GM12878 (cell line): Measurements from ENCODE around the gene OR7G2. TPM values are rescaled to one million over a fixed set of nuclear protein-coding genes. Genes with fewer than 3 reads are reported as not detected.

Experiments
- BACH1 ChIP-seq: fragments of 450-650 bp; IDR thresholded peaks from 2 replicates; pipeline ENCODE4 v1.6.1; 2017; ENCODE audit warnings: mild to moderate bottlenecking, borderline replicate concordance
- BCL11A ChIP-seq: IDR thresholded peaks from 2 replicates; pipeline ENCODE4 v1.6.1; 2011; ENCODE audit warnings: low read depth, low read length
- HDAC6 ChIP-seq: fragments of 200-600 bp; sonication (generic); IDR thresholded peaks from one replicate; pipeline ENCODE4 v1.8.0; 2017; ENCODE audit warnings: antibody characterized with exemption; ENCODE audit not compliant: unreplicated experiment
- IKZF2 ChIP-seq, 2 experiments: fragments of 450-650 bp; IDR thresholded peaks; 2 replicates each; pipeline ENCODE4 v1.6.1; 2017; ENCODE audit warnings: mild to moderate bottlenecking in 2 of 2, moderate library complexity in 2 of 2
- LARP7 ChIP-seq: fragments of 450-650 bp; IDR thresholded peaks from 2 replicates; pipeline ENCODE4 v1.6.1; 2017; ENCODE audit warnings: mild to moderate bottlenecking
- MEF2A ChIP-seq: IDR thresholded peaks from 2 replicates; pipeline ENCODE4 v1.6.1; 2011; ENCODE audit warnings: low read depth, mild to moderate bottlenecking, low read length, moderate library complexity; ENCODE audit not compliant: insufficient read depth
- MEF2B ChIP-seq: fragments of 450-650 bp; IDR thresholded peaks from 2 replicates; pipeline ENCODE4 v1.6.1; 2018; ENCODE audit warnings: mild to moderate bottlenecking, moderate library complexity; ENCODE audit not compliant: partially characterized antibody, poor library complexity, severe bottlenecking
- MXI1 ChIP-seq: fragments of 150-350 bp; IDR thresholded peaks from 2 replicates; pipeline ENCODE4 v1.6.1; 2011; ENCODE audit warnings: low read depth, mild to moderate bottlenecking, inconsistent platforms, low read length, improper control_type of control experiment
- NR2C1 ChIP-seq: fragments of 450-650 bp; IDR thresholded peaks from 2 replicates; pipeline ENCODE4 v1.6.1; 2017; ENCODE audit warnings: antibody characterized with exemption, mild to moderate bottlenecking, moderate library complexity
- NRF1 ChIP-seq: conservative IDR thresholded peaks from 2 replicates; pipeline ENCODE4 v1.6.1; 2011; ENCODE audit warnings: mild to moderate bottlenecking, low read depth, low read length, improper control_type of control experiment
- POLR2AphosphoS2 ChIP-seq: IDR thresholded peaks from 2 replicates; pipeline ENCODE4 v1.6.1; 2011; ENCODE audit warnings: low read depth, mild to moderate bottlenecking, low read length, improper control_type of control experiment, moderate library complexity
- RCOR1 ChIP-seq: conservative IDR thresholded peaks from 2 replicates; pipeline ENCODE4 v1.6.1; 2012; ENCODE audit warnings: low read depth, low read length, improper control_type of control experiment
- TAF1 ChIP-seq: IDR thresholded peaks from 2 replicates; pipeline ENCODE4 v1.6.1; 2011; ENCODE audit warnings: mild to moderate bottlenecking, low read depth, low read length, borderline replicate concordance
- TARDBP ChIP-seq: IDR thresholded peaks from 2 replicates; pipeline ENCODE4 v1.6.1; 2016; ENCODE audit warnings: borderline replicate concordance
- TCF3 ChIP-seq: IDR thresholded peaks from 2 replicates; pipeline ENCODE4 v1.6.1; 2012; ENCODE audit warnings: low read depth, mild to moderate bottlenecking, low read length, borderline replicate concordance; ENCODE audit not compliant: insufficient read depth
- ZBED1 ChIP-seq: IDR thresholded peaks from 2 replicates; pipeline ENCODE4 v1.6.1; 2016; ENCODE audit warnings: borderline replicate concordance
- ZNF217 ChIP-seq: fragments of 450-650 bp; IDR thresholded peaks from 2 replicates; pipeline ENCODE4 v1.6.1; 2017; ENCODE audit warnings: antibody characterized with exemption, mild to moderate bottlenecking
- ZNF384 ChIP-seq: IDR thresholded peaks from 2 replicates; pipeline ENCODE4 v1.6.1; 2012; ENCODE audit warnings: low read depth, mild to moderate bottlenecking, low read length, improper control_type of control experiment, borderline replicate concordance
- ZNF622 ChIP-seq: fragments of 450-650 bp; IDR thresholded peaks from 2 replicates; pipeline ENCODE4 v1.6.1; 2017; ENCODE audit warnings: mild to moderate bottlenecking, inconsistent platforms
- ZZZ3 ChIP-seq: IDR thresholded peaks from 2 replicates; pipeline ENCODE4 v1.6.1; 2011; ENCODE audit warnings: low read depth; ENCODE audit not compliant: control insufficient read depth, insufficient read length
- polyA plus RNA-seq, 11 experiments: library from polyadenylated mRNA; depleted of rRNA in 4 of 11; unstranded in 6 of 11; stranded (reverse) in 5 of 11; fragments of >200 nt; fragmentation: Nextera tagmentation in 4 of 11; fragmentation: Illumina TruSeq in 1 of 11; extraction: Ambion mirVana in 4 of 11; extraction: Trizol in 1 of 11; gene quantifications; 1 replicate in 1 of 11; 2 replicates in 10 of 11; pipeline versions ENCODE4 v1.2.1 to v1.2.3, GENCODE V29; 2011 to 2016; ENCODE audit warnings: inconsistent platforms in 2 of 11, missing spikeins in 2 of 11, low read depth in 1 of 11
- total RNA-seq, 4 experiments: library from RNA; depleted of rRNA in 3 of 4; stranded (reverse); fragments of >200 nt in 3 of 4; fragmentation: Illumina TruSeq in 1 of 4; extraction: Trizol in 1 of 4; gene quantifications; 2 replicates each; pipeline versions ENCODE4 v1.2.1 to v1.2.3, GENCODE V29; 2013 to 2021
- TF ChIP-seq, protein P1 (sequence below): fragments of 450-650 bp; IDR thresholded peaks from 2 replicates; pipeline ENCODE4 v1.6.1; 2017; ENCODE audit warnings: borderline replicate concordance
- TF ChIP-seq, protein P2 (sequence below): IDR thresholded peaks from 2 replicates; pipeline ENCODE4 v1.6.1; 2011; ENCODE audit warnings: mild to moderate bottlenecking, low read depth, low read length, moderate library complexity; ENCODE audit not compliant: insufficient replicate concordance
- TF ChIP-seq, protein P3 (sequence below): IDR thresholded peaks from 2 replicates; pipeline ENCODE4 v1.6.1; 2012; ENCODE audit warnings: low read depth, low read length, improper control_type of control experiment
- TF ChIP-seq, protein P4 (sequence below): IDR thresholded peaks from 2 replicates; pipeline ENCODE4 v1.6.1; 2011; ENCODE audit warnings: low read depth, low read length, improper control_type of control experiment, borderline replicate concordance

OR7G2 gene
- total and polyA plus RNA-seq, 10 of the 15 experiments (the other 5 are each of a cell fraction or from before 2014, with no cell fraction given), result not detected

DNA sequence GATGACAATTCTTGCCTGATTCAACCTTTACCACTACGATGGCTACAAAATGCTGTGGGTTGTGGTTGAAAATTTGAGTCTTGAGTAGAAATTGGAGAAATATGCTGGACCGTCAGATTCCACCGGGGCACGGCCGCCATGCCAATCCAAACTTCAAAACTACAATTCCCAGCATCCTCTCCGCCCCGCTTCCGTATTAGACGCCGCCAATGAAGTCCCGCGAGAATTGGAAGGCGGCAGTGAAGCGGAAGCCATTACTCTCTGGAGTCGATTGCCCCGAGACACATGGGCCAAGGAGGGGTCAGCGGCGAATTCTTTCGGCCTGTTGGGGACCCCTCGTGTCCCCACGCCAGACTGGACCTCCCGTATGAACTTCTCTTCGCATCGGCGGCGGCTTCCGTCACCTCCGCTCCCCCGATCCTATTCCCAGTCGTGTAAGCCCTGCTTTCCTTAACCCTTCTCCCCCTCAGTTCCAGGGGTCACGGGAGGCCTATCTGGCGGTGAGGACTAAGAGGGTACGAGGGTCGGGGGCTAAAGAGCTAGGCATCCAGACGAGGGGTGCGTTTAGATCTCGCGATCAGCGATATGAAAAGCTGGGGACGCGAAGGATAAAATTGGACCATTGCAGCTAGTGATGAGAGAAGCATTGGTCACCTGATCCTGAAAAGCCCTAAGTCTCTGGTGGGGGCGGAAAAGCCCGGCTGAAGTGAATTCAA, 33.0 kb upstream of the OR7G2 start, which contains the start of gene ZNF317 (continued):
- no peak for TF ChIP-seq ZZZ3
- no peak for TF ChIP-seq HDAC6
- no peak for TF ChIP-seq ZBED1
- TF ChIP-seq IKZF2 (IDR thresholded peaks at IDR 0.05), result peak in 1 of 2 experiments; percentile 20; a peak in 1 of 4 replicates
- TF ChIP-seq TAF1, result peak; percentile 86
- peak; percentile 24; the same call in 1 of the 2 replicates for TF ChIP-seq BACH1
- TF ChIP-seq RCOR1, result peak; percentile 94
- TF ChIP-seq ZNF384, result no peak
- TF ChIP-seq NRF1, result no peak
- no peak for TF ChIP-seq MEF2A
- peak; percentile 69 for TF ChIP-seq MEF2B
- TF ChIP-seq, protein P1, sequence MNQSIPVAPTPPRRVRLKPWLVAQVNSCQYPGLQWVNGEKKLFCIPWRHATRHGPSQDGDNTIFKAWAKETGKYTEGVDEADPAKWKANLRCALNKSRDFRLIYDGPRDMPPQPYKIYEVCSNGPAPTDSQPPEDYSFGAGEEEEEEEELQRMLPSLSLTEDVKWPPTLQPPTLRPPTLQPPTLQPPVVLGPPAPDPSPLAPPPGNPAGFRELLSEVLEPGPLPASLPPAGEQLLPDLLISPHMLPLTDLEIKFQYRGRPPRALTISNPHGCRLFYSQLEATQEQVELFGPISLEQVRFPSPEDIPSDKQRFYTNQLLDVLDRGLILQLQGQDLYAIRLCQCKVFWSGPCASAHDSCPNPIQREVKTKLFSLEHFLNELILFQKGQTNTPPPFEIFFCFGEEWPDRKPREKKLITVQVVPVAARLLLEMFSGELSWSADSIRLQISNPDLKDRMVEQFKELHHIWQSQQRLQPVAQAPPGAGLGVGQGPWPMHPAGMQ, result peak; percentile 80
- TF ChIP-seq LARP7, result no peak; the same call in 1 of the 2 replicates
- peak; percentile 70 for TF ChIP-seq NR2C1
- TF ChIP-seq, protein P2, sequence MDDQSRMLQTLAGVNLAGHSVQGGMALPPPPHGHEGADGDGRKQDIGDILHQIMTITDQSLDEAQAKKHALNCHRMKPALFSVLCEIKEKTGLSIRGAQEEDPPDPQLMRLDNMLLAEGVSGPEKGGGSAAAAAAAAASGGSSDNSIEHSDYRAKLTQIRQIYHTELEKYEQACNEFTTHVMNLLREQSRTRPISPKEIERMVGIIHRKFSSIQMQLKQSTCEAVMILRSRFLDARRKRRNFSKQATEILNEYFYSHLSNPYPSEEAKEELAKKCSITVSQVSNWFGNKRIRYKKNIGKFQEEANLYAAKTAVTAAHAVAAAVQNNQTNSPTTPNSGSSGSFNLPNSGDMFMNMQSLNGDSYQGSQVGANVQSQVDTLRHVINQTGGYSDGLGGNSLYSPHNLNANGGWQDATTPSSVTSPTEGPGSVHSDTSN, result peak; percentile 18
- TF ChIP-seq TARDBP, result peak; percentile 89; the same call in 1 of the 2 replicates
- no peak for TF ChIP-seq ZNF217
- TF ChIP-seq, protein P3, sequence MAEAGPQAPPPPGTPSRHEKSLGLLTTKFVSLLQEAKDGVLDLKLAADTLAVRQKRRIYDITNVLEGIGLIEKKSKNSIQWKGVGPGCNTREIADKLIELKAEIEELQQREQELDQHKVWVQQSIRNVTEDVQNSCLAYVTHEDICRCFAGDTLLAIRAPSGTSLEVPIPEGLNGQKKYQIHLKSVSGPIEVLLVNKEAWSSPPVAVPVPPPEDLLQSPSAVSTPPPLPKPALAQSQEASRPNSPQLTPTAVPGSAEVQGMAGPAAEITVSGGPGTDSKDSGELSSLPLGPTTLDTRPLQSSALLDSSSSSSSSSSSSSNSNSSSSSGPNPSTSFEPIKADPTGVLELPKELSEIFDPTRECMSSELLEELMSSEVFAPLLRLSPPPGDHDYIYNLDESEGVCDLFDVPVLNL, result no peak
- TF ChIP-seq POLR2AphosphoS2, result peak; percentile 65; the same call in 1 of the 2 replicates
- no peak for TF ChIP-seq ZNF622
- TF ChIP-seq BCL11A, result no peak
- TF ChIP-seq, protein P4, sequence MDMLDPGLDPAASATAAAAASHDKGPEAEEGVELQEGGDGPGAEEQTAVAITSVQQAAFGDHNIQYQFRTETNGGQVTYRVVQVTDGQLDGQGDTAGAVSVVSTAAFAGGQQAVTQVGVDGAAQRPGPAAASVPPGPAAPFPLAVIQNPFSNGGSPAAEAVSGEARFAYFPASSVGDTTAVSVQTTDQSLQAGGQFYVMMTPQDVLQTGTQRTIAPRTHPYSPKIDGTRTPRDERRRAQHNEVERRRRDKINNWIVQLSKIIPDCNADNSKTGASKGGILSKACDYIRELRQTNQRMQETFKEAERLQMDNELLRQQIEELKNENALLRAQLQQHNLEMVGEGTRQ, result no peak; the same call in 1 of the 2 replicates
- peak; percentile 71 for TF ChIP-seq MXI1
- TF ChIP-seq TCF3, result no peak
